Breast epithelium (tissue), 3 donors: ENCODE data around the gene PARD3B.

ENCODE experiments used
- CTCF ChIP-seq, 3 donors: fragments of 450-650 bp; IDR thresholded peaks; one replicate each; pipeline ENCODE4 v1.5.1; 2016 to 2017; ENCODE audit warnings: antibody characterized with exemption in 3 of 3, mild to moderate bottlenecking in 3 of 3, moderate library complexity in 3 of 3
- POLR2A ChIP-seq: fragments of 450-650 bp; IDR thresholded peaks from one replicate; pipeline ENCODE4 v1.6.1; 2016; ENCODE audit warnings: antibody characterized with exemption, mild to moderate bottlenecking, moderate library complexity
- POLR2AphosphoS5 ChIP-seq, 3 donors: sonication (generic); formaldehyde crosslinking; IDR thresholded peaks; one replicate each; pipeline ENCODE4 v1.6.1; 2017; ENCODE audit warnings: antibody characterized with exemption in 3 of 3

- TF ChIP-seq CTCF (IDR thresholded peaks at IDR 0.05) (no peak), POLR2AphosphoS5 (IDR thresholded peaks at IDR 0.05) (no peak), POLR2A (no peak)
Observed at GRCh38 chr2:205060269-205060668, 515.0 kb downstream of the PARD3B start.
